Measurements from ENCODE around the gene LMF1.

The LMF1 gene

DNA sequence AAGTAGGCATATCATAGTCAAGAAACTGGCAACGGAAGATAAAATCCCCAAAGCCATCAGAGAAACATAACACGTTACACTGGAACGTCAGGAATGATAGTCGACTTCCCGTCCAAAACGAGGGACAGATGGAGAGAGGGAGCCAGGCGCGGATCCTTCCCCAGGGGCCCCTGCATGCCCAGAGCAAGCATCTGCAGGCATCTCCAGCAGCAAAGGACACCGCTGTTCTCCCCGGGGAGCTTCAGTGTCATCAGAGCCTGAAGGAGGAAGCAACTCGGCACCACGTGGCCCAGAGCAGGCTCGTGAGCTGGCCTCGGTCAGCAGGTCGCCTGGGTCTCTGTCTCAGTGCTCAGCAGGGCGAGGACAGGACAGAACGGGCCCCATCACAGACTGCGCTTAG lies 50.1 kb downstream of the LMF1 start:
- DNase-seq (ENCODE audit: low read depth in 2 of 2) = peak; percentile 23 to 26
- H3K4me3 ChIP-seq (replicated peaks in 1 of 2; ENCODE audit: low read depth in 2 of 2, low read length in 2 of 2) = no peak overlapping the region
- TF ChIP-seq, protein P1, sequence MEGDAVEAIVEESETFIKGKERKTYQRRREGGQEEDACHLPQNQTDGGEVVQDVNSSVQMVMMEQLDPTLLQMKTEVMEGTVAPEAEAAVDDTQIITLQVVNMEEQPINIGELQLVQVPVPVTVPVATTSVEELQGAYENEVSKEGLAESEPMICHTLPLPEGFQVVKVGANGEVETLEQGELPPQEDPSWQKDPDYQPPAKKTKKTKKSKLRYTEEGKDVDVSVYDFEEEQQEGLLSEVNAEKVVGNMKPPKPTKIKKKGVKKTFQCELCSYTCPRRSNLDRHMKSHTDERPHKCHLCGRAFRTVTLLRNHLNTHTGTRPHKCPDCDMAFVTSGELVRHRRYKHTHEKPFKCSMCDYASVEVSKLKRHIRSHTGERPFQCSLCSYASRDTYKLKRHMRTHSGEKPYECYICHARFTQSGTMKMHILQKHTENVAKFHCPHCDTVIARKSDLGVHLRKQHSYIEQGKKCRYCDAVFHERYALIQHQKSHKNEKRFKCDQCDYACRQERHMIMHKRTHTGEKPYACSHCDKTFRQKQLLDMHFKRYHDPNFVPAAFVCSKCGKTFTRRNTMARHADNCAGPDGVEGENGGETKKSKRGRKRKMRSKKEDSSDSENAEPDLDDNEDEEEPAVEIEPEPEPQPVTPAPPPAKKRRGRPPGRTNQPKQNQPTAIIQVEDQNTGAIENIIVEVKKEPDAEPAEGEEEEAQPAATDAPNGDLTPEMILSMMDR (IDR thresholded peaks at IDR 0.05; ENCODE audit: low read depth, low read length) = no peak

DNA sequence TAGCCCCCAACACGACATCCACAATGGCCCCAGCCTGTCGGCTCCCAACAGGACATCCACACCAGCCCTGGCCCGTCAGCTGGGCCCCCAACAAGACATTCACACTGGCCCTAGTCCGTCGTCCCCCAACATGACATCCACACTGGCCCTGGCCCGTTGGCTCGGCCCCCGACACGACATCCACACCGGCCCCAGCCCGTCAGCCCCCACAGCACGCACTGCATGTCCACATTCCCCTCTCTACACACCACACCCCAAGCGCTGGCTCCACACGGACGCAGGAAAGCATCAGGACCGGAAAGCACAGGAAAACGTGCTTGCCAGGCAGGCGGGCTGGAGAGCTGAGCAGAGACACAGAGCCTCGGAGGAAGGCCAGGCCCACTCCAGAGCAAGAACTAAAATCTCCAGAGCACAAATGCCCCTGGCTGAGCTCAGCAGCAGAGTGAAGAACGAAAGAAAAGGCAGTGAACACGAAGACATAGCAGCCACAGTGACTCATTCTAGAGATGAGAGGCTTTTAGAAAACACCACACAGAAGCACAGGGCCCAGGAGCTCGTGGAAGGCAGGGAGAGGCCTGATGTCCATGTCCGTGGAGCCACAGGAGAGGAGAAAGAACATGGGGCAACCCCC lies 50.6 kb downstream of the LMF1 start:
- no peak overlapping the region for H3K4me3 ChIP-seq (replicated peaks in 1 of 2; ENCODE audit: low read depth in 2 of 2, low read length in 2 of 2)
- TF ChIP-seq, protein P1 (IDR thresholded peaks at IDR 0.05; ENCODE audit: low read depth, low read length) = no peak
- DNase-seq (ENCODE audit: low read depth in 2 of 2) = peak; percentile 53 to 68

DNA sequence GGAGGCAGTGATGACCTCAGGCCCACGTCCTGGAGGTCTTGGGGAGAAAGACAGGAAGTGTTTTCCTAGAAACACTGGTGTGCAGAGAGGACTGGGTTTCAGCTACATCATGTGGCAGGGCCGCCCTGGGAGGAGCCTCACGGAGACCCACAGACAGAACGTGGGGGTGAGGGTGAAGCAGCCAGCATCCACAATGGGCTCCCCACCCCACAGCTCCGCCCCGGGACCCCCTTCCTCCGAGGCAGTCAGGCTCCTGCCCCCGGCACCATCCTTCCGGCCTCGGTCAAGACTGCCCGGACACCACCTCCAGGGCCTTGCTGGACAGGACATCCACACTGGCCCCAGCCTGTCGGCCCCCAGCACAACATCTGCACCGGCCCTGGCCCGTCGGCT lies 51.1 kb downstream of the LMF1 start:
- TF ChIP-seq, protein P1 (IDR thresholded peaks at IDR 0.05; ENCODE audit: low read depth, low read length) = no peak
- DNase-seq (ENCODE audit: low read depth in 2 of 2) = no peak
- no peak overlapping the region for H3K4me3 ChIP-seq (replicated peaks in 1 of 2; ENCODE audit: low read depth in 2 of 2, low read length in 2 of 2)

DNA sequence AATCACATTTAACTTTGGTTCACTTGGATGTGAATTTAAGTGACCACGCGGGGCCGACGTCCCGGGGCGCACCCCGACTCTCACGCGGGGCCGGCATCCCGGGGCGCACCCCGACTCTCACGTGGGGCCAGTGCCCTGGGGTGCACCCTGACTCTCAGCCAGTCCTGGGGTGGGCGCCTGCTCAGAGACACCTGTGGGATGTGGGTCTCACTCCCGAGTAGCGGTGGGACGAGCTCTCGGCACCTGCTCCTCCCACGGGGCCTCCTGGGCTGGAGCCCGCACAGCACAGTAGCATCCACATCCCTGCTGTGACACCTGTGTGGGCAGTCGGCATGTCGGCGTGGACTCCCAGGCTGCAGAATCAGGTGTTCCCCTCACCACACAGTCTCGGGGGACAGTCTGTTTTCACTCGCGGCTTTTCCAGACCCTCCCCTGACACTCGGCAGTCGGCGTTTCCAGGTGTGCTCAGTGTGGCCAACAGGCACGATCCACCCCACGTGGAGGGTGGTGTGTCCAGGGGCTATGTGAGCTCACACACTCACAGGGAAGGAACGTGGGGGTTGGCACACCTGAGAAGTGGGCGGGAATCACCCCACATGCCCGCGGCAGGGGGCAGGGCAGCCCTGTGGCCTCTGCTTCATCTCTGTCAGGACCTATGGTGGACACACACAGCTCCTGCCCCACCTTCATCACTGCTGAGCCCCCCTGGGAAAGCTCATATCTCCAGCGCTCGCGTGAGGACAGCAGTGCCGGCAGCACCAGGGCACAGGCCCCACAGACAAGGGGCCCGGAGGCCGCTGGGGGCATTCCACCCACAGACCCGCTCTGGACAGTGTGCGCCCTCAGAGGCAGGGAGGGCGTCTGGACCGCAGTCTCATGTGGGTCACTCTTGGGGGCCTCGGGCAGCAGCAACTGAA lies 51.8 kb downstream of the LMF1 start:
- no peak for DNase-seq (ENCODE audit: low read depth in 2 of 2)
- no peak overlapping the region for H3K4me3 ChIP-seq (replicated peaks in 1 of 2; ENCODE audit: low read depth in 2 of 2, low read length in 2 of 2)
- TF ChIP-seq, protein P1 (IDR thresholded peaks at IDR 0.05; ENCODE audit: low read depth, low read length) = no peak

DNA sequence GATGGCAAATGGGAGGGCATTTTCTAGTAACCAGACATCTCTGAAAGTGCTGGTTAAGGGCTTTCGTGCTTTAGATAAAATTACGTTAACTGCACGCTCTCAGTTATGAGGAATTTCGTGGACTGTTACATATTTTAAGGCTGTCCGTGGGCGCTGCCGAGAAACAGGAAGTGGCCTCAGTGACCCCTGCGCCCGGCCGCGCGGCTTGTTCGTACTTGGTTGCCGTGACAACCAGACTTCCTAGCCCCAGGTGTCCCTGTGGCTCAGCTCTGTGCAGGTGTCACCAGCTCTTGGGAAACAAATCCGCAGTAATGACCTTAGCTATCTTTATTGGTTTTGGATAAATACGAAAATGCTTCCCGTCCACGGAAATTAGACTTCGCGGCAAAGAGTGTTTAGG lies 52.7 kb downstream of the LMF1 start:
- no peak overlapping the region for H3K4me3 ChIP-seq (replicated peaks in 1 of 2; ENCODE audit: low read depth in 2 of 2, low read length in 2 of 2)
- TF ChIP-seq, protein P1 (IDR thresholded peaks at IDR 0.05; ENCODE audit: low read depth, low read length) = no peak
- peak in 1 of 2 donors; percentile 5 for DNase-seq (ENCODE audit: low read depth in 2 of 2)

DNA sequence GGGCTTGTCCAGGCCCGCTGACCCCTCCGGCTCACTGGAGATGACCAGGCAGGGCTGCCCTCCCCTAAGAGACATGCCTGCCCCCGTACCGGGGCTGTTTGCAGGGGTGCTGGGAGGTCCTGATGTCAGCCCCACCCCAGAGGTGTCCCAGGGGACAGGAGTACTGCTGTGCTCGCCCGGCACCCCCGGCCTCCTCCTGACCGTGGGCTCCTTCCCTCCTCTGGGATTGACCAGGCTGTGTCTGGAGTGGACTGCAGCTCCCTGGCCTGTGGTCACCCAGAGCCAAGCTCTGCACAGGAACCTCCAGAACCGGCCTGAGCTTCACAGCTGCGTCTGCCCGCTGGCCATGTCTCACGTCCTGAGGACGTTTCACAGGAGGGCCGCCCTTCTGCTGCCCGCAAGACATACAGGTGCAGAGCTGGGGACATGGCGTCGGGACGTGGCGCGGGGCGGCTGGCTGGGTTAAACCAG lies 53.2 kb downstream of the LMF1 start:
- no peak overlapping the region for H3K4me3 ChIP-seq (replicated peaks in 1 of 2; ENCODE audit: low read depth in 2 of 2, low read length in 2 of 2)
- TF ChIP-seq, protein P1 (IDR thresholded peaks at IDR 0.05; ENCODE audit: low read depth, low read length) = no peak
- no peak for DNase-seq (ENCODE audit: low read depth in 2 of 2)
